ENCODE data around the gene EXOC4. TPM values are rescaled to one million over a fixed set of nuclear protein-coding genes. Genes with fewer than 3 reads are reported as not detected.
A peak's percentile ranks its signal among the peaks of the same experiment; 100 is the strongest.

The EXOC4 gene
- total RNA-seq, 1 donor from 2014 or later = 145 TPM

DNA sequence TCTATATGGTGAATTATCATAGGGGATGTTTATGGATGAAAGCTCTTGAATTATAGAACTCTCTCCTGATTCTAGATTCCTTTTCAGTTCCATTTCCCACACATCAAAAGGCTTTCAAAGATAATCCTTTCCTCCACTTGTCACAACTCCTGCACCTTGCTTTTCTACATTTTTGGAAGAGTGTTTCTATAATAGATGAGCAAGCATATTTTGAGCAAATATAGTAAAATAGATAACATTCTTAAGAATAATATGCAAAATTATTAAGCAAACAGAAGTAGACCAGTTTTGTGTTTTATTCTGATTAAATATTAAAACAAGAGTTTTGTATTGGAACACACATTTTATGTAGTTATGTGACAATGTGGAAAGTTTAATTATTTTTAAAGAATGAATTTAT, 340.7 kb downstream of the EXOC4 start:
- Mint-ChIP-seq H3K27me3 (no peaks in the 10 kb centered on the region), H3K27ac (no peak overlapping the region), H3K4me1 (ENCODE audit: low read depth) (peaks cover 3% of the 10 kb centered on the region), H3K36me3 (ENCODE audit: insufficient read depth) (peaks cover 2% of the 10 kb centered on the region), H3K4me3 (ENCODE audit: low read depth) (no peak overlapping the region), H3K9me3 (ENCODE audit: low read depth) (no peaks in the 10 kb centered on the region)
- no peak for DNase-seq (ENCODE audit: low spot score, unreplicated experiment)
- TF ChIP-seq, protein P1, sequence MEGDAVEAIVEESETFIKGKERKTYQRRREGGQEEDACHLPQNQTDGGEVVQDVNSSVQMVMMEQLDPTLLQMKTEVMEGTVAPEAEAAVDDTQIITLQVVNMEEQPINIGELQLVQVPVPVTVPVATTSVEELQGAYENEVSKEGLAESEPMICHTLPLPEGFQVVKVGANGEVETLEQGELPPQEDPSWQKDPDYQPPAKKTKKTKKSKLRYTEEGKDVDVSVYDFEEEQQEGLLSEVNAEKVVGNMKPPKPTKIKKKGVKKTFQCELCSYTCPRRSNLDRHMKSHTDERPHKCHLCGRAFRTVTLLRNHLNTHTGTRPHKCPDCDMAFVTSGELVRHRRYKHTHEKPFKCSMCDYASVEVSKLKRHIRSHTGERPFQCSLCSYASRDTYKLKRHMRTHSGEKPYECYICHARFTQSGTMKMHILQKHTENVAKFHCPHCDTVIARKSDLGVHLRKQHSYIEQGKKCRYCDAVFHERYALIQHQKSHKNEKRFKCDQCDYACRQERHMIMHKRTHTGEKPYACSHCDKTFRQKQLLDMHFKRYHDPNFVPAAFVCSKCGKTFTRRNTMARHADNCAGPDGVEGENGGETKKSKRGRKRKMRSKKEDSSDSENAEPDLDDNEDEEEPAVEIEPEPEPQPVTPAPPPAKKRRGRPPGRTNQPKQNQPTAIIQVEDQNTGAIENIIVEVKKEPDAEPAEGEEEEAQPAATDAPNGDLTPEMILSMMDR (IDR thresholded peaks at IDR 0.05; ENCODE audit: unreplicated experiment) = no peak

DNA sequence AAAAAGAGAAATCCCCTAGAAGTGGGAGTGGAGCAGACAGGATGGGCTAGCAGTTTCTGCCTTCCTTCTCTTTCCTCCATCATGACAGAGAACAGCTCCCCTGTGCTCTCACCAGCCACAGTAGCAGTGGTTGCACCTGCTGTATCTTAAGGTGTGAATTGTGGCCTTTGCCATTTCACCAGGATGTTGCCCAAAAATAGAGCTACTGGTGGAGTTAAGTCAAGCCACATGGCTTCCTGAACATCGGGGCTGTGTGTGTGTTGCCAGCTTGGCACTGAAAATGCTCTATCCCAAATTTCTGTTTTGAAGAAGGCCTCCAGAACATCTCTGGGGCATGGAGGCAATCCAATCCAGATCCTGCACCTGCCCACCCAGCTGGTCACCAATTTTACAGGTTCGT, 348.7 kb downstream of the EXOC4 start:
- Mint-ChIP-seq H3K4me3 (ENCODE audit: low read depth) (no peak overlapping the region), H3K9me3 (ENCODE audit: low read depth) (no peaks in the 10 kb centered on the region), H3K36me3 (ENCODE audit: insufficient read depth) (no peaks in the 10 kb centered on the region), H3K27me3 (no peaks in the 10 kb centered on the region), H3K27ac (no peak overlapping the region), H3K4me1 (ENCODE audit: low read depth) (peaks cover 7% of the 10 kb centered on the region)
- DNase-seq (ENCODE audit: low spot score, unreplicated experiment) = no peak
- TF ChIP-seq, protein P1 (IDR thresholded peaks at IDR 0.05; ENCODE audit: unreplicated experiment) = no peak

DNA sequence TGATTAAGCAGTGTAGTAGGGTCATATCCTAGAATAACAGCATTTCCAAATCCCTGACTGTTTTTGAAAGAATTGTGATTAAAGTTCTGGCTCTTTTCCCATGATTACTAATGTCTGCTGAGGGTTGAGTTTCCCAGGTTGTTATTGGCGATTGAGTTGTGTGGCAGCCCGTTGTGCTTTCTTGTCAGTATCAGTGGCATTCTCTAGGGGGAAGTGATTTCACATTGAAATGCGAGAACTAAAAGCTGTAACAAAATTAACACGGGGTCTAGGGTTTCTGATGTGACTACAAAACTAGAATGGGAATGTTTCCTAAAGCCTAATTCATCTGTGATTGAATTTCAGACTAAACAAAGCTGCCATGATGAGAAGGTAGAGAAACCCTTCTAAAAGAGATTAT, 349.4 kb downstream of the EXOC4 start:
- Mint-ChIP-seq H3K36me3 (ENCODE audit: insufficient read depth) (no peaks in the 10 kb centered on the region), H3K27ac (peak overlapping the region; percentile 4), H3K4me3 (ENCODE audit: low read depth) (no peak overlapping the region), H3K27me3 (no peaks in the 10 kb centered on the region), H3K9me3 (ENCODE audit: low read depth) (no peaks in the 10 kb centered on the region), H3K4me1 (ENCODE audit: low read depth) (peaks cover 10% of the 10 kb centered on the region)
- TF ChIP-seq, protein P1 (IDR thresholded peaks at IDR 0.05; ENCODE audit: unreplicated experiment) = no peak
- DNase-seq (ENCODE audit: low spot score, unreplicated experiment) = no peak

DNA sequence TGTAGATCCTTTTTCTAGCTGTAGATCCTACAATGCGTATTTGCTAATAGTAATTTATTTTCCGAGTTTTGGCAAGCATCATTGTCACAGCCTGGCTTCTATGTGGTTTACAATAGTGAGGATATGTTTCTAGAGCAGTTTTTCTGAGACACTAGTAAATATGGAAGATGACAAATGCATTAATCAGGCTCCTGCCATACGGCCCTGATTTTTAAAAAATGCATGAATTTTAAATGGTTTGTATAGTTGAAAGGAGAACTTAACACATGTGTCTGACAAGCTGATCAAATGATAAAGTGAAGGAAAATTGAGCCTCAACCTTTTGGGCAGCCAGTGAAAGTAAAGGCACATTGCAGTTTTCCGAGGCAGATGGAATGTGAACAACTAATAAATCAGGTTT, 354.1 kb downstream of the EXOC4 start:
- no peaks in the 10 kb centered on the region for H3K27me3 Mint-ChIP-seq
- H3K36me3 Mint-ChIP-seq (ENCODE audit: insufficient read depth) = no peaks in the 10 kb centered on the region
- no peak overlapping the region for H3K27ac Mint-ChIP-seq
- DNase-seq (ENCODE audit: low spot score, unreplicated experiment) = no peak
- H3K4me3 Mint-ChIP-seq (ENCODE audit: low read depth) = no peak overlapping the region
- TF ChIP-seq, protein P1 (IDR thresholded peaks at IDR 0.05; ENCODE audit: unreplicated experiment) = no peak
- peaks cover 16% of the 10 kb centered on the region for H3K4me1 Mint-ChIP-seq (ENCODE audit: low read depth)
- H3K9me3 Mint-ChIP-seq (ENCODE audit: low read depth) = no peaks in the 10 kb centered on the region

DNA sequence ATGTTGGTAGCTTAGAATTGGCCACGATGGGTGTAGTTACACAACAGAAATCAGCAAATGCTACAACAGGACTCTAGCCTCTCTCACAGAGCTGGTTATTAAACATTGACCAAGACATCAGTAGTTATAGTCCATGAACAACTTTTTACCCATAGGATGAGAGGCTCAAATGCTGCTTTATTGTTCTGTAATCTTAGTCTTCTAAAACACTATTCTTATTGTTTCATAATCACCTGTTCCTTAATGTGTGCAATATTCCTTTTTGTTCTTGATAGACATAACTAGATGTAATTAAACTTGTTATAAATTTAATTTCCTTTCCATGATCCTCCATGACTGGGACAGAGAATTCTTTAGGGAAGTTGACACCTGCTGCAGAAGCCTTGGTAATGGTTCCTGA, 356.9 kb downstream of the EXOC4 start:
- Mint-ChIP-seq H3K4me1 (ENCODE audit: low read depth) (peaks cover 12% of the 10 kb centered on the region), H3K36me3 (ENCODE audit: insufficient read depth) (no peaks in the 10 kb centered on the region), H3K4me3 (ENCODE audit: low read depth) (no peak overlapping the region), H3K9me3 (ENCODE audit: low read depth) (no peaks in the 10 kb centered on the region), H3K27ac (peak overlapping the region; percentile 22), H3K27me3 (no peaks in the 10 kb centered on the region)
- TF ChIP-seq, protein P1 (IDR thresholded peaks at IDR 0.05; ENCODE audit: unreplicated experiment) = no peak
- DNase-seq (ENCODE audit: low spot score, unreplicated experiment) = no peak

All from progenitor cell of endocrine pancreas (in vitro differentiated cells).